Panc1 (cell line): ENCODE data around the gene MAGEF1.

ENCODE experiments used
- CTCF ChIP-seq: fragments of 450-650 bp; IDR thresholded peaks from 2 replicates; pipeline ENCODE4 v1.5.1; 2017; ENCODE audit warnings: mild to moderate bottlenecking
- POLR2AphosphoS5 ChIP-seq: IDR thresholded peaks from 2 replicates; pipeline ENCODE4 v1.6.1; 2012; ENCODE audit warnings: mild to moderate bottlenecking, low read depth, low read length, moderate library complexity
- SIN3A ChIP-seq: IDR thresholded peaks from 2 replicates; pipeline ENCODE4 v1.6.1; 2012; ENCODE audit warnings: low read depth, mild to moderate bottlenecking, low read length, moderate library complexity, borderline replicate concordance; ENCODE audit not compliant: insufficient read depth
- TCF7L2 ChIP-seq: IDR thresholded peaks from 2 replicates; pipeline ENCODE4 v1.6.1; 2011; ENCODE audit warnings: mild to moderate bottlenecking, low read depth, low read length, inconsistent platforms
- TF ChIP-seq, protein P1 (sequence below), 2 experiments: IDR thresholded peaks; 2 replicates each; pipeline ENCODE4 v1.6.1; 2011 to 2012; ENCODE audit warnings: low read depth in 2 of 2, control low read depth in 1 of 2, low read length in 1 of 2, mild to moderate bottlenecking in 1 of 2, moderate library complexity in 1 of 2; ENCODE audit not compliant: insufficient read depth in 1 of 2

- no peak for TF ChIP-seq CTCF
- TF ChIP-seq POLR2AphosphoS5 = no peak
- TF ChIP-seq, protein P1, sequence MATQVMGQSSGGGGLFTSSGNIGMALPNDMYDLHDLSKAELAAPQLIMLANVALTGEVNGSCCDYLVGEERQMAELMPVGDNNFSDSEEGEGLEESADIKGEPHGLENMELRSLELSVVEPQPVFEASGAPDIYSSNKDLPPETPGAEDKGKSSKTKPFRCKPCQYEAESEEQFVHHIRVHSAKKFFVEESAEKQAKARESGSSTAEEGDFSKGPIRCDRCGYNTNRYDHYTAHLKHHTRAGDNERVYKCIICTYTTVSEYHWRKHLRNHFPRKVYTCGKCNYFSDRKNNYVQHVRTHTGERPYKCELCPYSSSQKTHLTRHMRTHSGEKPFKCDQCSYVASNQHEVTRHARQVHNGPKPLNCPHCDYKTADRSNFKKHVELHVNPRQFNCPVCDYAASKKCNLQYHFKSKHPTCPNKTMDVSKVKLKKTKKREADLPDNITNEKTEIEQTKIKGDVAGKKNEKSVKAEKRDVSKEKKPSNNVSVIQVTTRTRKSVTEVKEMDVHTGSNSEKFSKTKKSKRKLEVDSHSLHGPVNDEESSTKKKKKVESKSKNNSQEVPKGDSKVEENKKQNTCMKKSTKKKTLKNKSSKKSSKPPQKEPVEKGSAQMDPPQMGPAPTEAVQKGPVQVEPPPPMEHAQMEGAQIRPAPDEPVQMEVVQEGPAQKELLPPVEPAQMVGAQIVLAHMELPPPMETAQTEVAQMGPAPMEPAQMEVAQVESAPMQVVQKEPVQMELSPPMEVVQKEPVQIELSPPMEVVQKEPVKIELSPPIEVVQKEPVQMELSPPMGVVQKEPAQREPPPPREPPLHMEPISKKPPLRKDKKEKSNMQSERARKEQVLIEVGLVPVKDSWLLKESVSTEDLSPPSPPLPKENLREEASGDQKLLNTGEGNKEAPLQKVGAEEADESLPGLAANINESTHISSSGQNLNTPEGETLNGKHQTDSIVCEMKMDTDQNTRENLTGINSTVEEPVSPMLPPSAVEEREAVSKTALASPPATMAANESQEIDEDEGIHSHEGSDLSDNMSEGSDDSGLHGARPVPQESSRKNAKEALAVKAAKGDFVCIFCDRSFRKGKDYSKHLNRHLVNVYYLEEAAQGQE (IDR thresholded peaks at IDR 0.05; ENCODE audit: insufficient read depth in 1 of 2, low read depth in 2 of 2, low read length in 1 of 2) = no peak
- TF ChIP-seq SIN3A = no peak
- no peak for TF ChIP-seq TCF7L2
These were observed 20.1 kb upstream of the MAGEF1 start for GRCh38 chr3:184731786-184732537.
